ENCODE results near the gene TEN1.

TEN1 gene

DNA sequence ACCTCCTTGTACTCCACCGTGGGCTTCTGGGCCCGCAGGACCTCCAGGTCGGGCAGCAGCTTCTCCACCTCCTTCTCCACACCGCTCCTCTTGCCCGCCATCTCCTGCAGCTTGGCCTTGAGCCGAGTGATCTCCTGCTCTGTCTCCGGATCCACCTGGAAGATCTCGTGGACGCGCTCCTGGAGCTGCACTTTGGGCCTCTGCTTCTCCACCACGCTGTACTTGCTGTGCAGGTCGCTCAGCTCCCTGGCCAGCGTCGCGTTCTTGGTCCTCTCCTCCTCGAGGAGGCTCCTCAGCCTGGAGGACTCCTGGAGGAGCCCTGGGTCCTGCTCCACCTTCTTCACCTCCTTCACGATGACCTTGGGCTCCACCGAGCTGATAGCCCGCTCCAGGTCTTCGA is 30.4 kb downstream of the TEN1 start:
- Histone ChIP-seq H3K36me3 (ENCODE audit: insufficient read depth, low read length) (no peaks in the 10 kb centered on the region), H3K9me3 (replicated peaks; ENCODE audit: low read length) (no peaks in the 10 kb centered on the region), H3K4me3 (ENCODE audit: low read length) (no peak overlapping the region), H3K4me1 (ENCODE audit: control insufficient read depth, insufficient read depth, low read length) (peaks cover 14% of the 10 kb centered on the region), H3K9ac (ENCODE audit: low read depth, low read length) (no peak overlapping the region), H3K27me3 (ENCODE audit: control insufficient read depth, insufficient read depth, low read length) (peaks cover under 1% of the 10 kb centered on the region), H3K4me2 (ENCODE audit: low read length) (no peak overlapping the region)

DNA sequence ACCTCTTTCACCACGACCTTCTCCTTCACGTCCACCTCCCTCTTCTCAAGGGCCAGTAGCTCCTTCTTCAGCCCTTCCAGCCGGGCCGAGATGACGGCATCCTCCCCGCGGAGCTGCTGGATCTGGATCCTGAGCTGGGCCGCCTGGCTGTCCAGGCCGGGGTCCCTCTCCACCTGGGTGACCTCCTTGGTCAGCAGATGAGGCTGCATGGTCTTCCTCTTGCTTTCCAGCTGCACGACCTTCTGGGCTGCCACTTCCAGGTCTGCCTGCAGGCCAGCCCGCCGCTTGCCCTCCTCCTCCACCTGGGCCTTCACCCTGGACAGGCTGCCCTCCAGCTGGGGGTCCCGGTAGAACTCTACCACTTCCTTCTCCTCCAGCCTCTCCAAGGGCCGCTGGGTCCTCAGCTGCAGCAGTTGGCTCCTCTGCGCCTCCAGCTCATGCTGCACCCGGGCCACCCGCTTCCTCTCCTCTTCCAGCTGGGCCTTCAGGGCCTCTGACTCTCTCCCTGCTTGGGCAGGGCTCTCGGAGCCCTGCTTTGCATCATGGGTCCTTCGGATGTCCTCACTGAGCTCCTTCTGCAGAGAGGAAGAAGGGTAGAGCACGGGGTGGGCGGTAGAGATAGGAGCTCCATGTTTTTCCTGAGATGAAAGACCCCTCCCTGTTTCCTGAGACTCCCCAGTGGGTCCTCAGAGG is 31.1 kb downstream of the TEN1 start:
- H3K27me3 ChIP-seq (ENCODE audit: control insufficient read depth, insufficient read depth, low read length): peaks cover 7% of the 10 kb centered on the region
- no peak overlapping the region for H3K4me3 ChIP-seq (ENCODE audit: low read length)
- H3K9me3 ChIP-seq (replicated peaks; ENCODE audit: low read length): no peaks in the 10 kb centered on the region
- H3K36me3 ChIP-seq (ENCODE audit: insufficient read depth, low read length): no peaks in the 10 kb centered on the region
- H3K9ac ChIP-seq (ENCODE audit: low read depth, low read length): no peak overlapping the region
- H3K4me2 ChIP-seq (ENCODE audit: low read length): no peak overlapping the region
- peaks cover 8% of the 10 kb centered on the region for H3K4me1 ChIP-seq (ENCODE audit: control insufficient read depth, insufficient read depth, low read length)

DNA sequence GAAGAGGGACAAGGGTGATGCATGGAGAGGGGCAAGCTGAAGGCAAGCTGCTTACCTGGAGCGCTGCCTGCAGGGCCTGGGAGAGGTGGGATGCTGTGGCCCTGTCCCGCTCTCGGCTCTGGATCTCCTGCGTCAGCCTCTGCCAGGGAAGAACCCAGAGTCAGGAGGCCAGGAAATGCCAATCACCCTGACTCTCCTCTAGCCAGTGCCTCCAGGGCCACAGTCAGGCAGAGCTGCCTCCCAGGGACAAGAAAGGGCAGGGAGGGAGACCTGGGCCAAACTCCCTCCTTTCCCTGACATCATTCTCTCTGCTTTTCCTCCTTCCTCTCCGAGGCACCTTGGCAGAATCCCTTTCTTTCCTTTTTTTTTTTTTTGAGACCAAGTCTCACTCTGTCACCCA is 32.9 kb downstream of the TEN1 start:
- Histone ChIP-seq H3K27me3 (ENCODE audit: control insufficient read depth, insufficient read depth, low read length) (peaks cover 17% of the 10 kb centered on the region), H3K4me3 (ENCODE audit: low read length) (no peak overlapping the region), H3K36me3 (ENCODE audit: insufficient read depth, low read length) (no peaks in the 10 kb centered on the region), H3K9me3 (replicated peaks; ENCODE audit: low read length) (no peaks in the 10 kb centered on the region), H3K4me2 (ENCODE audit: low read length) (no peak overlapping the region), H3K4me1 (ENCODE audit: control insufficient read depth, insufficient read depth, low read length) (peaks cover 2% of the 10 kb centered on the region), H3K9ac (ENCODE audit: low read depth, low read length) (no peak overlapping the region)

DNA sequence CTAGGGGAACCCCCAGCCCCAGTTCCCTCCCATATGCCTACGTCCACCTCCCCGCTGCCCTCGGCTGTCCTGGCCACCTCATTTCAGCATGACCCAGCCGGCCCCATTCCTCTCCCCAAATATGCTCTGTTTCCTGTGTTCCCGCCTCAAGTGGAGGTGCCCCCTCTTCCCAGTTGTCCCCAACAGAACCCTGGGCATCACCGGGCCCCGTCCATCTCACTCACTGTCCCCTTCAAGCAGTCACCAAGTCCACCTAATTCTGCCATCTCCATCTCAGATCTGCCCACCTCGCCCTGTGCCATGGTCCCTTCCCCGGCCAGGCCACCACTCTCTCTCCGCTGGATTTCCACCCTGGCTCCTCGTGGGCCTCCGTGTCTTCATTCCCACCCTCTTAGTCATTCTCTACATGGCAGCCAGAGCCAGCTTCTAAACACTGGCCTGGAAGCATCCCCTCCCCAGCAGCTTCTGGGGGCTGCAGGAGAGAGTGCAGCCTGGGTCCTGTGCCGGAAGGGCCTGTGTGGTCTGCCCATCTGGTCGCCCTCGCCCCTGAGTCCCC is 34.4 kb downstream of the TEN1 start:
- H3K27me3 ChIP-seq (ENCODE audit: control insufficient read depth, insufficient read depth, low read length): peaks cover 17% of the 10 kb centered on the region
- no peak overlapping the region for H3K4me3 ChIP-seq (ENCODE audit: low read length)
- peaks cover 2% of the 10 kb centered on the region for H3K4me1 ChIP-seq (ENCODE audit: control insufficient read depth, insufficient read depth, low read length)
- no peak overlapping the region for H3K9ac ChIP-seq (ENCODE audit: low read depth, low read length)
- no peaks in the 10 kb centered on the region for H3K36me3 ChIP-seq (ENCODE audit: insufficient read depth, low read length)
- no peak overlapping the region for H3K4me2 ChIP-seq (ENCODE audit: low read length)
- H3K9me3 ChIP-seq (replicated peaks; ENCODE audit: low read length): no peaks in the 10 kb centered on the region

DNA sequence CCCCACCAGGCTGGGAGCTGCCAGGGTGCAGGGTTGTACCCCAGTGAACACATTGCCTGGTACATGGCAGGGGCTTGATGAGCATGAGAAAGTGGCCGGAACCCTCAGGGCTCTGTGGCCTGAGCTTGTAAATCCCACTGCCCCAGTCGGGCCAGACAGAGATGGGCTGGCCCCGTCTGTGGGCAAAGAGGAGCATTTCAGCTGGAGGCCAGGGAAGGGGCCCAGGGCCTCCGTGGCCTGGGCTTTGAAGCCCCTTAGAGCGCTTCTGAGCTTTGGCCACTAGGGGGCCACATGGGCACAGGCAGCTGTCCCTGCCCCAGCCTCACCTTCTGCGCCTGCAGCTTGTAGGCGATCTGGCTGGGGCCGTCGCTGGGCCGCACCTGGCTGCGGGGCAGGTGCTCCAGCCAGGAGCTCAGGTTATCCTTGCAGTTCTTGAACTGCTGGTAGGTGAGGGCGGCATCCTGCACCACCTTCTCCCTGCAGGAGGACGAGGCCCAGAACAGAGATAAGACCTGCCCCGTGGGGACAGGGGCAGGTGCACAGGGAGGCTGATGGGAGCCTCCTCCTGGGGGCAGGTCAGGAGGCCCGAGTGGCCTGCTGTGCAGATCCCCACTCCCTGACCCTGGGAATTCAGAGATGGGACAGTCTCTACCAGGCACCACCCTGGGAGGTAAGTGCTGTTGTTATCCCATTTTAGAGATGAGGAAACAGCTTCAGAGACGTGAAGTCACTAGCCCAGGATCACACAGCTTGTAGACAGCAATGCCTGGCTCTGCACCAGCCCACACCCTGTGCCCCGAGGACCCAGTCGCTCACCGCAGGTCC is 35.3 kb downstream of the TEN1 start:
- no peaks in the 10 kb centered on the region for H3K9me3 ChIP-seq (replicated peaks; ENCODE audit: low read length)
- H3K36me3 ChIP-seq (ENCODE audit: insufficient read depth, low read length): no peaks in the 10 kb centered on the region

DNA sequence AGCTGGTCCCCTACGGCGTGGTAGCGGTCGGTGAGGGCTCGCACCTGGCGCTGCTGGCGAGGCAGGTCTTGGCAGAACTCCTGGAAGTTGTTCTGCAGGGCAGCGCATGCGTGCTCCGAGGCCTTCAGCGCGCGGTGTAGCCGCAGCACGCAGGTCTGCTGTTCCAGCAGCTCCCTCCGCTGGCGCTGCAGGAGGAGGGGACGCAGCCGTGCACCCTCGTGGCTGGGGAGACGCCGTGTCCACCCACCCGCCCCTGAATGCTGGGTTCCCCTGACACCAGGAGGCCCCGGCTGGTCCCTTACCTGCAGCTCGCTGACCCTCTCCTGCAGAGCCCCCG is 35.9 kb downstream of the TEN1 start:
- peaks cover 21% of the 10 kb centered on the region for H3K27me3 ChIP-seq (ENCODE audit: control insufficient read depth, insufficient read depth, low read length)
- peaks cover 2% of the 10 kb centered on the region for H3K4me1 ChIP-seq (ENCODE audit: control insufficient read depth, insufficient read depth, low read length)
- H3K9ac ChIP-seq (ENCODE audit: low read depth, low read length): no peak overlapping the region
- H3K9me3 ChIP-seq (replicated peaks; ENCODE audit: low read length): no peaks in the 10 kb centered on the region
- H3K4me2 ChIP-seq (ENCODE audit: low read length): peak overlapping the region; percentile 63
- no peak overlapping the region for H3K4me3 ChIP-seq (ENCODE audit: low read length)
- H3K36me3 ChIP-seq (ENCODE audit: insufficient read depth, low read length): no peaks in the 10 kb centered on the region

More for the DNA sequence above, 35.3 kb downstream of the TEN1 start:
- Histone ChIP-seq H3K4me1 (ENCODE audit: control insufficient read depth, insufficient read depth, low read length) (peaks cover 2% of the 10 kb centered on the region), H3K27me3 (ENCODE audit: control insufficient read depth, insufficient read depth, low read length) (peaks cover 17% of the 10 kb centered on the region), H3K4me3 (ENCODE audit: low read length) (no peak overlapping the region), H3K4me2 (ENCODE audit: low read length) (peak overlapping the region; percentile 63), H3K9ac (ENCODE audit: low read depth, low read length) (no peak overlapping the region)

DNA sequence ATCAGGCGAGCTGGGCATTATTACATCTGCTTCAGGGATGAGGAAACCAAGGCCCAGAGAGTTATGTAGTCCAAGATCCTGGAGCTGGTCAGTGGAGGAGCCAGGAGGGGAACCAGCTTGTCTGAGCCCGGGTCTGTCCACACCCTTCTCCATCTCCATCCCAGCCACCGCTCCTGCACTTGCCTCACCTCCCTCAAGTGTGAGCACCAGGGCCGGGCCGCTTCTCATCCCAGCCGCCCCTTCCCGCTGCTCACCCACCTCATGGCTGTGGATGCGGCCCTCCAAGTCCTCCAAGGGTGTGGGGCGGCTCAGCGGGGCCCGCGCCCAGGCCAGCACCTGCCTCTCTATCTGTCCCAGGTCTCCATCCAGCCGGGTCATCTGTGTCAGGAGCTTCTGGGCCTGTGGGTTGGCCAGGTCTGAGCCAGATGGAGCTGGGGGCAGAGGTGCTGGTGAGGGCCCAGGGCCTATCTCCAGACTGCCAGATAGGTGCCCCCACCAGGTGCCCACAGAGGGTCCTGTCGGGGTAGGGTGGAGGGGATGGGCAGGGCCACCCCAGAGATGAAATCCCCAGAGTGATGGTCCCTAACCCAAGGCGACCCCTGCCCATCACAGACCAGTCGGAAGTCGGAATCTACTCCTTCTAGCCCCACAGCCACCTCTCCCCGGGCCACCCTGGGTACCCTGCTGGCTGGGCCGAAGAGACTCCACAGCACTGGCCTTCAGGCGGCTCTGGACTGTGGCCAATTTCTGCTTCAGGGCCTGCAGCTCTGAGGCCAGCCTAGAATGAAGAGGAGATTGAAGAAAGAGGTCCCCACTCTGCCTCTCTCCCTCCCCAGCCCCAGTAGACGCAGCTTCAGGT is 38.7 kb downstream of the TEN1 start:
- H3K4me3 ChIP-seq (ENCODE audit: low read length): no peak overlapping the region
- no peak overlapping the region for H3K9ac ChIP-seq (ENCODE audit: low read depth, low read length)
- no peak overlapping the region for H3K4me2 ChIP-seq (ENCODE audit: low read length)
- no peaks in the 10 kb centered on the region for H3K9me3 ChIP-seq (replicated peaks; ENCODE audit: low read length)
- H3K36me3 ChIP-seq (ENCODE audit: insufficient read depth, low read length): no peaks in the 10 kb centered on the region
- H3K4me1 ChIP-seq (ENCODE audit: control insufficient read depth, insufficient read depth, low read length): peaks cover 2% of the 10 kb centered on the region
- peaks cover 22% of the 10 kb centered on the region for H3K27me3 ChIP-seq (ENCODE audit: control insufficient read depth, insufficient read depth, low read length)

DNA sequence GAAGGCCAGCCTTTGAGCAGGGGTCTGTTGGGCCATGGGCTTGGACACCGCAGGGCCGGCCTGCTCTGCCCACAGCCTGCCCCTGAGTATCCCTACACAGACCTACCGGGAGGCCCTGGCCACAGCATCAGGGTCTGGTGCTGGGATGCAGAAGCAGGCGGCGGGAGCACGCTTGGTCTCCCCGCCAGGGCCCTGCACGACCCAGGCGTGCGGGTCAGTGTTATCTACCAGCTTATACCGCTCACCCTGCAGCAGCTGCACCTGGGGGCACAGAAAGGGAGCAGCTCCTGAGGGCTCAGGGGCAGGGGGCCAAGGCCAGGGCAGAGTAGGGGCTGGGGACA is 39.3 kb downstream of the TEN1 start:
- Histone ChIP-seq H3K27me3 (ENCODE audit: control insufficient read depth, insufficient read depth, low read length) (peaks cover 22% of the 10 kb centered on the region), H3K4me2 (ENCODE audit: low read length) (no peak overlapping the region), H3K36me3 (ENCODE audit: insufficient read depth, low read length) (no peaks in the 10 kb centered on the region), H3K4me1 (ENCODE audit: control insufficient read depth, insufficient read depth, low read length) (peaks cover 2% of the 10 kb centered on the region), H3K9ac (ENCODE audit: low read depth, low read length) (no peak overlapping the region), H3K4me3 (ENCODE audit: low read length) (no peak overlapping the region), H3K9me3 (replicated peaks; ENCODE audit: low read length) (no peaks in the 10 kb centered on the region)

DNA sequence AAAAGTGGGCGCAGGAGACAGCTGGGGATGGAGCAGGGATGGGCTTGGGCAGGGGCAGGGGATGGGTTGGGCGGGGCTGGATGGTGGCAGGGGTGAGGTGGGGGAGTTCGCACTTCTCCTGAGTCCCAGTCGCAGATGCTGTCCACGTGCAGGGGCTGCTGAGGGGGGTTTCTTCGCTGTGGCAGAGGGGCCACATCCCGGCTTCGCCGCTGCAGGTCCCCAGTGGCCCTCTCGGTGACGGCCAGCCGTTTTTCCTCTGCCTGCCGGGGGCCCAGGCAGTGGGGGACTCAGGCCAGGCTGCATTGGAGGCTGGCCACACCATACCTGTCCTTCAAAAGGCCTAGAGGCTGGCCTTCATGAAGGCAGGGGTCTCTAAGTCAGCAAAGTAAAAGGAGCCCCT is 39.8 kb downstream of the TEN1 start:
- Histone ChIP-seq H3K9me3 (replicated peaks; ENCODE audit: low read length) (no peaks in the 10 kb centered on the region), H3K4me2 (ENCODE audit: low read length) (no peak overlapping the region), H3K36me3 (ENCODE audit: insufficient read depth, low read length) (no peaks in the 10 kb centered on the region), H3K27me3 (ENCODE audit: control insufficient read depth, insufficient read depth, low read length) (peaks cover 22% of the 10 kb centered on the region), H3K9ac (ENCODE audit: low read depth, low read length) (no peak overlapping the region), H3K4me1 (ENCODE audit: control insufficient read depth, insufficient read depth, low read length) (no peaks in the 10 kb centered on the region), H3K4me3 (ENCODE audit: low read length) (no peak overlapping the region)

DNA sequence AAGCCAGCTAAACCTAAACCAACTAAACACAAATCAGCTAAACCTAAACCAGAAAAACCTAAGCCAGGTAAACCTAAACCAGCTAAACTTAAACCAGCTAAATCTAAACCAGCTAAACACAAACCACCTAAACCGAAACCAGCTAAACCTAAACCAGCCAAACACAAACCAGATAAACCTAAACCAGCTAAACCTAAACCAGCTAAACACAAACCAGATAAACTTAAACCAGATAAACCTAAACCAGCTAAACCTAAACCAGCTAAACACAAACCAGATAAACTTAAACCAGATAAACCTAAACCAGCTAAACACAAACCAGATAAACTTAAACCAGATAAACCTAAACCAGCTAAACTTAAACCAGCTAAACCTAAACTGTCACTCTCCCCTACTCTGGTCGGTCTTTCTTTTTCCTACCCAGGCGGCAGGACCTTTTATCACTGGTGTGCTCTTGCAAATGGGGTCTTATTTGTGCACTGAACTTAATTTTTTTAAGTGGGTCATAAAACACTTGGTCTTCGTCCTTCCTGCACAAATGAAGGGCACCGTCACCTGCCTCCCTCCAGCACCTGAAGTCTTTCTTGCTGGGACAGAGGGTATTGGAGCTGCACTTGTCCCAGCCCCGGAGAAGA is 40.9 kb downstream of the TEN1 start:
- no peak overlapping the region for H3K9ac ChIP-seq (ENCODE audit: low read depth, low read length)
- no peaks in the 10 kb centered on the region for H3K9me3 ChIP-seq (replicated peaks; ENCODE audit: low read length)
- H3K4me3 ChIP-seq (ENCODE audit: low read length): no peak overlapping the region
- peaks cover 17% of the 10 kb centered on the region for H3K27me3 ChIP-seq (ENCODE audit: control insufficient read depth, insufficient read depth, low read length)
- no peaks in the 10 kb centered on the region for H3K4me1 ChIP-seq (ENCODE audit: control insufficient read depth, insufficient read depth, low read length)
- no peak overlapping the region for H3K4me2 ChIP-seq (ENCODE audit: low read length)
- H3K36me3 ChIP-seq (ENCODE audit: insufficient read depth, low read length): no peaks in the 10 kb centered on the region

DNA sequence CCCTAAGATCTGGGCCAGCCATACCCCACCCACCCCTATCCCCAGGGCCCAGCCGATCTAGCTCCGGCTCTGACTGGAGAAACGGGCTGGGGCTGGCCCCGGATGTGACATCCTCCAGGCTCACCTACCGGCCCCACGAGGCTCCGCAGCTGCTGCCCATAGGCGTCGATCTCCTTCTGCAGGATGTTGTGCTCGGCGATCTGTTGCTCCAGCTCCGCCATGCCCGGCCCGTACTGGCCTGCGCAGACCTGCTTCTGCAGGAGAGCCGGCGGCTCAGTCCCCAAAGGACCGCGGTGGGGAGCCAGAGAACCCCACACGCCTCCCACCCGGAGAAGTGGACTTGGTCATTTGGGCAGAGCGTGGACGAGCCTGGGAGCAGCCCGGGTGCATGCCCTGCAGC is 43.2 kb downstream of the TEN1 start:
- Histone ChIP-seq H3K4me1 (ENCODE audit: control insufficient read depth, insufficient read depth, low read length) (no peaks in the 10 kb centered on the region), H3K36me3 (ENCODE audit: insufficient read depth, low read length) (no peaks in the 10 kb centered on the region), H3K9ac (ENCODE audit: low read depth, low read length) (no peak overlapping the region), H3K4me3 (ENCODE audit: low read length) (no peak overlapping the region), H3K4me2 (ENCODE audit: low read length) (no peak overlapping the region), H3K27me3 (ENCODE audit: control insufficient read depth, insufficient read depth, low read length) (peaks cover 5% of the 10 kb centered on the region), H3K9me3 (replicated peaks; ENCODE audit: low read length) (no peaks in the 10 kb centered on the region)
